Esophagus squamous epithelium (tissue), 4 donors: ENCODE results near the gene SMIM41.

Source experiments
- POLR2A ChIP-seq, 4 donors: fragments of 450-650 bp; IDR thresholded peaks; one replicate each; pipeline ENCODE4 v1.6.1; 2017; ENCODE audit warnings: antibody characterized with exemption in 4 of 4, mild to moderate bottlenecking in 4 of 4, moderate library complexity in 3 of 4
- TF ChIP-seq, protein P1 (sequence below), 6 experiments: fragments of 450-650 bp in 4 of 6; fragments of 200-600 bp in 2 of 6; sonication (generic) in 2 of 6; IDR thresholded peaks; one replicate each; pipeline ENCODE4 v1.5.1; 2016 to 2019; ENCODE audit warnings: antibody characterized with exemption in 6 of 6, mild to moderate bottlenecking in 4 of 6, moderate library complexity in 4 of 6

GRCh38 chr12:52078276-52078675 lies 1.2 kb upstream of the SMIM41 start:
- no peak for TF ChIP-seq POLR2A (IDR thresholded peaks at IDR 0.05)
- TF ChIP-seq, protein P1, sequence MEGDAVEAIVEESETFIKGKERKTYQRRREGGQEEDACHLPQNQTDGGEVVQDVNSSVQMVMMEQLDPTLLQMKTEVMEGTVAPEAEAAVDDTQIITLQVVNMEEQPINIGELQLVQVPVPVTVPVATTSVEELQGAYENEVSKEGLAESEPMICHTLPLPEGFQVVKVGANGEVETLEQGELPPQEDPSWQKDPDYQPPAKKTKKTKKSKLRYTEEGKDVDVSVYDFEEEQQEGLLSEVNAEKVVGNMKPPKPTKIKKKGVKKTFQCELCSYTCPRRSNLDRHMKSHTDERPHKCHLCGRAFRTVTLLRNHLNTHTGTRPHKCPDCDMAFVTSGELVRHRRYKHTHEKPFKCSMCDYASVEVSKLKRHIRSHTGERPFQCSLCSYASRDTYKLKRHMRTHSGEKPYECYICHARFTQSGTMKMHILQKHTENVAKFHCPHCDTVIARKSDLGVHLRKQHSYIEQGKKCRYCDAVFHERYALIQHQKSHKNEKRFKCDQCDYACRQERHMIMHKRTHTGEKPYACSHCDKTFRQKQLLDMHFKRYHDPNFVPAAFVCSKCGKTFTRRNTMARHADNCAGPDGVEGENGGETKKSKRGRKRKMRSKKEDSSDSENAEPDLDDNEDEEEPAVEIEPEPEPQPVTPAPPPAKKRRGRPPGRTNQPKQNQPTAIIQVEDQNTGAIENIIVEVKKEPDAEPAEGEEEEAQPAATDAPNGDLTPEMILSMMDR (IDR thresholded peaks at IDR 0.05): no peak
